Activated T-helper 2 cell treated with anti-CD3 and anti-CD28 coated beads, Interferon-gamma antibody, Interleukin-2, Interleukin-4, amounts not matched to agents 10 μg/mL and 5 μg/mL and 100 μg/mL, durations not matched to agents 14 hours and 24 hours and 36 hours (primary cell): ENCODE measurements around the gene BORCS5. TPM values are rescaled to one million over a fixed set of nuclear protein-coding genes. Genes with fewer than 3 reads are reported as not detected.

Experiments
- DNase-seq: peaks from one replicate; pipeline ENCODE4 v3.0.0; 2021; ENCODE audit warnings: low spot score
- H3K27ac Mint-ChIP-seq: one replicate; pipeline ENCODE4 v1.8.0; 2021; ENCODE audit warnings: mixed read lengths
- H3K27me3 Mint-ChIP-seq: one replicate; pipeline ENCODE4 v1.8.0; 2021; ENCODE audit warnings: low read depth, mixed read lengths
- H3K36me3 Mint-ChIP-seq: one replicate; pipeline ENCODE4 v1.8.0; 2021; ENCODE audit warnings: low read depth, mixed read lengths
- H3K4me1 Mint-ChIP-seq: one replicate; pipeline ENCODE4 v1.8.0; 2021; ENCODE audit warnings: low read depth, mixed read lengths
- H3K4me3 Mint-ChIP-seq: one replicate; pipeline ENCODE4 v1.8.0; 2021; ENCODE audit warnings: low read depth, mild to moderate bottlenecking, moderate library complexity, mixed read lengths
- H3K9me3 Mint-ChIP-seq: one replicate; pipeline ENCODE4 v1.8.0; 2021; ENCODE audit warnings: mixed read lengths
- intact Hi-C: fragments of 100-400 bp; cut with micrococcal nuclease; formaldehyde crosslinking; loops from one replicate; pipeline ENCODE4 v1.15.1; 2023
- total RNA-seq: library from RNA; stranded (reverse); gene quantifications from 2 replicates; pipeline ENCODE4 v1.2.3, GENCODE V29; 2022

The BORCS5 gene
- total RNA-seq, 1 donor from 2014 or later: 45.9 TPM

DNA sequence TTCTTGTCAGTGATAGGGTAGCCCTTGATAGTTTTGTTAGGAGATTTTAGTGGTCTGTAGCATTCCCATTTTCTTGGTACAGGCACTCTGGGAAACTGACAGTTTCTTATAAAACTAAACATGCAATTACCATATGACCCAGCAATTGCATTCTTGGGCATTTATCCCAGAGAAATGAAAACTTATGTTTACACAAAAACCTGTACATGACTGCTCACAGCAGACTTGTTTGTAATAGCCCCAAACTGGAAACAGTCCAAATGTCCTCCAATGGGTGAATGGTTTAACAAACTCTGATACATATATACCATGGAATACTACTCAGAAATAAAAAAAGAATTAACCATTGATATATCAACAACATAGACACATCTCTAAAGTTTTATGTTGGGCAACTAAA lies 75.5 kb downstream of the BORCS5 start:
- peaks cover 73% of the 10 kb centered on the region for H3K4me1 Mint-ChIP-seq
- peaks cover 33% of the 10 kb centered on the region for H3K36me3 Mint-ChIP-seq
- H3K27ac Mint-ChIP-seq: peak overlapping the region; percentile 42
- no peaks in the 10 kb centered on the region for H3K27me3 Mint-ChIP-seq
- no peak for DNase-seq
- no peak overlapping the region for H3K4me3 Mint-ChIP-seq
- H3K9me3 Mint-ChIP-seq: peaks cover 14% of the 10 kb centered on the region
- intact Hi-C loops: no loop called here

DNA sequence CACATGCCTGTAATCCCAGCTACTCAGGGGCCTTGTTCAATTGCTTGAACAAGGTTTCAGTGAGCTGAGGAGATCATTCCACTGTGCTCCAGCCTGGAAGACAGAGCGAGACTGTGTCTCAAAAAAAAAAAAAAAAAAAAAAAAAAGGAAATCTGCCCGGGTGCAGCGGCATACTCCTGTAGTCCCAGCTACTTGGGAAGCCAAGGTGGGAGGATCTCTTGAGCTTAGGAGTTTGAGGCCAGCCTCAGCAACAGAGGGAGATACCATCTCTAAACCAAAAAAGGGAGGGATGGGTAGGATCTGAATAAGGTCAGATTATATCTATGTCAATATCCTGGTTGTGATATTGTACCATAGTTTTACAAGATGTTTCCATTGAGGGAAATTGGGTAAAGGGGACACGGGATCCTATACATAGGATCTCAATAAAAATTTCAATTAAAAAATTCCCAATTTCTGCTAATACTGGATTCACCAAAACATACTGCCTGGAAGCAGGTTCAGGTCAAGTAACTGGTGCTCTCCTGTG lies 76.4 kb downstream of the BORCS5 start:
- no peaks in the 10 kb centered on the region for H3K27me3 Mint-ChIP-seq
- peak overlapping the region; percentile 54 for H3K4me3 Mint-ChIP-seq
- peaks cover 20% of the 10 kb centered on the region for H3K9me3 Mint-ChIP-seq
- peak overlapping the region; percentile 78 for H3K27ac Mint-ChIP-seq
- peaks cover 42% of the 10 kb centered on the region for H3K36me3 Mint-ChIP-seq
- intact Hi-C loops: no loop called here
- no peak for DNase-seq
- peaks cover 70% of the 10 kb centered on the region for H3K4me1 Mint-ChIP-seq

- intact Hi-C loops: no loop called here
- H3K4me3 Mint-ChIP-seq: no peak overlapping the region
- no peaks in the 10 kb centered on the region for H3K27me3 Mint-ChIP-seq
- H3K9me3 Mint-ChIP-seq: peaks cover 20% of the 10 kb centered on the region
- no peak for DNase-seq
- peaks cover 79% of the 10 kb centered on the region for H3K4me1 Mint-ChIP-seq
- peaks cover 58% of the 10 kb centered on the region for H3K36me3 Mint-ChIP-seq
- no peak overlapping the region for H3K27ac Mint-ChIP-seq
Measured at GRCh38 chr12:12436831-12437345, 80.0 kb downstream of the BORCS5 start.

DNA sequence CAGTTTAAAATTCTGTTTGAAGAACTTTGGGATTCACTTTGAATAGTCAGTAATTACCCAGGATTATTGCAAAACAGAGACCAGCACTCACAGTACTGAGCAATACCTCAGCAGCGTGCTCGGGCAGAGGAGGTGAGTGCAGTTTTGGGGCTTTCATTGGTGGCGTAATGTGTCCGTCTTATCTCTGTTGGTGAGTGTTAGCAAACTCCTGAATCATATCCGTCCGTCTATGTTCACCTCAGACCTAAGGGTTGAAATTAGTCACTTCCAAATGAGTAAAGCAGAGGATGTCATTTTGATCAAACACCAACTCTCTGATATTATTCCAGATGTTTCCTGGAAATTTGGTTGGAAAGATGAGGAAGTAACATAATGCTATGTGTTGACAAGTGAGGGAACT lies 82.8 kb downstream of the BORCS5 start:
- Mint-ChIP-seq H3K27ac (peak overlapping the region; percentile 95), H3K4me3 (peak overlapping the region; percentile 54)

GRCh38 chr12:12440784-12441428 lies 84.0 kb downstream of the BORCS5 start:
- peaks cover 78% of the 10 kb centered on the region for H3K4me1 Mint-ChIP-seq
- no peak for DNase-seq
- no peaks in the 10 kb centered on the region for H3K27me3 Mint-ChIP-seq
- peak overlapping the region; percentile 35 for H3K4me3 Mint-ChIP-seq
- H3K36me3 Mint-ChIP-seq: peaks cover 50% of the 10 kb centered on the region
- H3K9me3 Mint-ChIP-seq: peaks cover 20% of the 10 kb centered on the region
- peak overlapping the region; percentile 95 for H3K27ac Mint-ChIP-seq
- intact Hi-C loops: loop anchor here (5.0 kb wide), 2 partner anchors 121 to 276 kb away; partner anchors contain the start of genes CDKN1B and DUSP16

More for the DNA sequence above, 82.8 kb downstream of the BORCS5 start:
- peak; percentile 60 for DNase-seq
- Mint-ChIP-seq H3K27me3 (no peaks in the 10 kb centered on the region), H3K4me1 (peaks cover 81% of the 10 kb centered on the region), H3K36me3 (peaks cover 54% of the 10 kb centered on the region), H3K9me3 (peaks cover 20% of the 10 kb centered on the region)
- intact Hi-C loops: loop anchor here (1.0 to 5.0 kb wide), 3 partner anchors 36 to 278 kb away; partner anchors contain the start of genes CDKN1B and DUSP16

DNA sequence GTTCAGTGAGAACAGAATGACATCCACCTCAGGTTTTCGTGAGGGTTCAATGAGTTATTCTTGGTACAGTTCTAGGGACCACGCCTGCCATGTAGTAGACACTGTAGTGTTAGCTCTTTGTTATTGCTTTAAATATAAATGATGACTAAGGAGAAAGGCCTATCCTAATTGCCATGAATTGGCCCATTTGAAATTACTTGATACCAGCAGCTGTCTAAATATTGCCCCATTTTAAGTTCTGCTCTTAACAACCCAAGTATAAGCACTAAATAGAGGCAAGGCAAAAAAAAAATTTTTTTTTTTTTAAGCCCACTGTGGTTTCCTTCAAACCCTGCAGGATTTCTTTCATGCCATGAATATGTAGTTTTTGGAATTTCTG lies 84.5 kb downstream of the BORCS5 start:
- H3K4me1 Mint-ChIP-seq: peaks cover 82% of the 10 kb centered on the region
- H3K4me3 Mint-ChIP-seq: peak overlapping the region; percentile 55
- H3K27me3 Mint-ChIP-seq: no peaks in the 10 kb centered on the region
- DNase-seq: no peak
- peak overlapping the region; percentile 95 for H3K27ac Mint-ChIP-seq
- peaks cover 15% of the 10 kb centered on the region for H3K9me3 Mint-ChIP-seq
- intact Hi-C loops: loop anchor here (5.0 kb wide), 2 partner anchors 121 to 276 kb away; partner anchors contain the start of genes CDKN1B and DUSP16
- peaks cover 48% of the 10 kb centered on the region for H3K36me3 Mint-ChIP-seq

DNA sequence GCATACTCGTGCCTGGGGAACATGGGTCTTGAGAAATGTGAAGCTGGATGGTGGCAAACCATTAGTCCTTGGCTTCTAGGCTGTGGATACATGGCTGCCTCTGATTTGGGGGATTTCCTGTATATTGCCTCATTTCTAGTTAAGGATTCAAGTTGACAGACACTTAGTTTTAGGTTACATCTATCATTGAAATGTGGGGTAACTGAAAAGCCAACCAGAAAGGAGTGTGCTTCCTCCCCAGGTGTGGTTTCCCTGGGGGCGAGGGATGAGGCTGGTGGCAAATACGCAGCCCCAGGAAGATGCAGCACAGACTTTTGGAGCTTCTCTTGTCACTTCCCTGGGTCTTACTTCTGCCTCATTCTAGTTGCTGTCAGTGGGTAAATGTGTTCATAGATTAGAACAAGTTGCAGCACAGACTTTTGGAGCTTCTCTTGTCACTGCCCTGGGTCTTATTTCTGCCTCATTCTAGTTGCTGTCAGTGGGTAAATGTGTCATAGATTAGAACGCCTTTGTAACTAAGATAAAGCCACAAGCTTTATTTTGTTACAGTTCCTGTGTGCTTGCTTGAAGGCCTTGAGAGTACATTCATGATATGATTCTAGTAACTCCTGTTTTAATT lies 85.1 kb downstream of the BORCS5 start:
- intact Hi-C loops: loop anchor here (1.0 to 5.0 kb wide), 9 partner anchors 14 to 275 kb away; partner anchors contain the start of genes BORCS5, CDKN1B and DUSP16
- Mint-ChIP-seq H3K27me3 (no peaks in the 10 kb centered on the region), H3K9me3 (peaks cover 10% of the 10 kb centered on the region), H3K4me1 (peaks cover 87% of the 10 kb centered on the region), H3K4me3 (peak overlapping the region; percentile 55), H3K27ac (peak overlapping the region; percentile 95), H3K36me3 (peaks cover 42% of the 10 kb centered on the region)
- DNase-seq: peak; percentile 64

- H3K4me3 Mint-ChIP-seq: no peak overlapping the region
- intact Hi-C loops: loop anchor here (1.0 to 5.0 kb wide), 9 partner anchors 14 to 275 kb away; partner anchors contain the start of genes BORCS5, CDKN1B and DUSP16
- H3K36me3 Mint-ChIP-seq: peaks cover 36% of the 10 kb centered on the region
- no peak for DNase-seq
- no peaks in the 10 kb centered on the region for H3K27me3 Mint-ChIP-seq
- peak overlapping the region; percentile 95 for H3K27ac Mint-ChIP-seq
- peaks cover 88% of the 10 kb centered on the region for H3K4me1 Mint-ChIP-seq
- H3K9me3 Mint-ChIP-seq: peaks cover 3% of the 10 kb centered on the region
Measured at GRCh38 chr12:12442548-12443071, 85.7 kb downstream of the BORCS5 start.

DNA sequence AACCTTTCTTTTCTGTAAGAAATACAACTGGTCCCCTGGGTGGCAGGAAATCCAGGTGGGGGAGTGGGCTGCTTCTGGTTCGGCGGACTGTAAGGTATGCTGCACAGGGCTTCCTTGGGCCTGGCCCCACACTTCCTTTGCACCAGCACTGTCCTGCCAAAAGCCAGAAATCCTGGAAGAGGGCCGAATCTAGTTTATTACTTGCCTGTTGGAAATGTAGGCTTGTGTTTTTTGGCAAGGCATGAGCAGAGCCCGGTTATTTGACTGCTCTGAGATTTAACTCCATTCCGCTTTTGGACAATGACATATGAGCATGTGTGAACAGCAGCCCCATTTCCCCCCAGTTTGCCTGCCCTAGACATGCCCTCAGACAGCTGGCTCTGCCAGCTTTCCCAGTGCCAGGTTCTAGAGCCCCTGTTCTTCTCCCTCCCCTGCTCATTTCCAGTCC lies 86.6 kb downstream of the BORCS5 start:
- Mint-ChIP-seq H3K9me3 (no peaks in the 10 kb centered on the region), H3K4me3 (no peak overlapping the region), H3K36me3 (peaks cover 27% of the 10 kb centered on the region), H3K4me1 (peaks cover 85% of the 10 kb centered on the region), H3K27ac (peak overlapping the region; percentile 95), H3K27me3 (no peaks in the 10 kb centered on the region)
- intact Hi-C loops: loop anchor here (5.0 kb wide), 2 partner anchors 119 to 274 kb away; partner anchors contain the start of genes CDKN1B and DUSP16
- DNase-seq: no peak

GRCh38 chr12:12445165-12445881 lies 88.4 kb downstream of the BORCS5 start:
- H3K4me1 Mint-ChIP-seq: peaks cover 75% of the 10 kb centered on the region
- no peak for DNase-seq
- no peaks in the 10 kb centered on the region for H3K27me3 Mint-ChIP-seq
- no peak overlapping the region for H3K4me3 Mint-ChIP-seq
- H3K27ac Mint-ChIP-seq: peak overlapping the region; percentile 77
- peaks cover 30% of the 10 kb centered on the region for H3K36me3 Mint-ChIP-seq
- no peaks in the 10 kb centered on the region for H3K9me3 Mint-ChIP-seq
- intact Hi-C loops: no loop called here

GRCh38 chr12:12445882-12446181 lies 89.0 kb downstream of the BORCS5 start:
- DNase-seq: no peak
- Mint-ChIP-seq H3K36me3 (peaks cover 27% of the 10 kb centered on the region), H3K27me3 (no peaks in the 10 kb centered on the region), H3K4me3 (no peak overlapping the region), H3K27ac (peak overlapping the region; percentile 60), H3K9me3 (no peaks in the 10 kb centered on the region), H3K4me1 (peaks cover 70% of the 10 kb centered on the region)
- intact Hi-C loops: no loop called here

GRCh38 chr12:12446786-12447185 lies 89.9 kb downstream of the BORCS5 start:
- no peak for DNase-seq
- intact Hi-C loops: no loop called here
- H3K4me3 Mint-ChIP-seq: no peak overlapping the region
- H3K9me3 Mint-ChIP-seq: no peaks in the 10 kb centered on the region
- peak overlapping the region; percentile 23 for H3K27ac Mint-ChIP-seq
- peaks cover 30% of the 10 kb centered on the region for H3K36me3 Mint-ChIP-seq
- H3K27me3 Mint-ChIP-seq: no peaks in the 10 kb centered on the region
- H3K4me1 Mint-ChIP-seq: peaks cover 60% of the 10 kb centered on the region
